ENCODE measurements around the gene HCFC1R1. TPM values are rescaled to one million over a fixed set of nuclear protein-coding genes. Genes with fewer than 3 reads are reported as not detected.

The HCFC1R1 gene
- polyA plus RNA-seq, 3 donors from 2014 or later, result 17.2 to 37.3 (median 21.5) TPM

GRCh38 chr16:3025032-3026002 is 1.6 kb upstream of the HCFC1R1 start:
- H3K27me3 Mint-ChIP-seq (ENCODE audit: low read depth in 3 of 3), result peaks cover 7 to 12% (median 8%) of the 10 kb centered on the region in 3 donors
- no peak overlapping the region for H3K27ac Mint-ChIP-seq
- peaks cover 4 to 15% (median 7%) of the 10 kb centered on the region in 3 donors for H3K36me3 Mint-ChIP-seq
- H3K9me3 Mint-ChIP-seq, result no peaks in the 10 kb centered on the region
- DNase-seq, result no peak
- H3K4me3 Mint-ChIP-seq, result peak overlapping the region in 1 of 5 donors; percentile 4
- peaks cover 45 to 47% of the 10 kb centered on the region in 2 donors for H3K4me1 Mint-ChIP-seq

DNA sequence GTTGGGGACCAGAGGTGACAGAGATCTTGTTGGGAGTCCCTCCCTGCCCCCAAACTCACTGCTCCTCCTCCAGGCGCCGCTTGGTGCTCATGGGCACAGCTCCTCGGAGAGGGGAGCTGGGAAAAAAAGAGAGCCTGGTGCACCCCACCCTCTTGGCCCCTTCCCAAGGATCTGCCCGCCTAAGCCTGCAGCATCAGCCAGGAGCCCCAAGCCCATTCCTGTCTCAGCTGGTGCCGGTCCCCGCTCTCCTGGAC is 400 bp downstream of the HCFC1R1 start:
- Mint-ChIP-seq H3K36me3 (peaks cover 3 to 15% (median 4%) of the 10 kb centered on the region in 3 donors), H3K4me3 (peak overlapping the region; percentile 86 to 94 (median 90)), H3K4me1 (peaks cover 44 to 45% of the 10 kb centered on the region in 2 donors), H3K27ac (peak overlapping the region; percentile 79 to 96 (median 88)), H3K9me3 (no peaks in the 10 kb centered on the region), H3K27me3 (ENCODE audit: low read depth in 3 of 3) (peaks cover 2 to 11% (median 8%) of the 10 kb centered on the region in 3 donors)
- no peak for DNase-seq

DNA sequence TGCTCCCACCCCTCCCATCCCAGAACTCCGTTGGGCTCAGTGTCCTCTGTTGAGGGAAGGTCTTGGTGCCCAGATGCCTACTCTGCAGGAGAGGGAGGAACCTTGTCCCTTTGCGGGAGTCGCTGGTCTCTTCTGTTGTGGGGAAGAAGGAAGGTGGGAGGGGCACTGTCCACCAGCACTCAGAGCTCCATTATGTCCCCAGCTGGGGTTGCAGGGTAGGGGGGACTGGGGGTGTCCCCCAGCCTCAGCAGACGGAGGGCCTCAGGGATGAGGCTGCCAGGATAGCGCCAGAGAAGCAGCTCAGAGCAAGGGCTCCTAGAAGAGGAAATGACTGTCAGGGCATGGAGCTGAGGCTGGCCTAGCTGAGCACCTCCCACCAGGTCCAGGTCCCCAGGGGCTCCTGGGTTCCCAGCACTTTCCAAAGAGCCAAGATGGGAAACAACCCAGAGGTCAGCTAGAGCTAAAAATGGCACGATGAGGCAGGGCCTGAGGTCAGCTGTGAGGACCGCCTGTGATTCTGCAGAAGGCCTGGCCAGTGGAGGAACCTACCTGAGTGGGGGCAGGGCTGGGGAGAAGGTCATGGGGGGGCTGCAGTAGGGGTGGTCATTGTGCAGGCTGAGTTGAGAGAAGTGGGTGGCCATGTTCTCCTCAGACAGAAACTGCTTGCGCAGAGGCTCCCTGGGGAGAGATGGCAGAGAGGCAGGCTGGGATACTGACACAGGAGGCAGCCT is 893 bp downstream of the HCFC1R1 start:
- H3K4me3 Mint-ChIP-seq, result peak overlapping the region; percentile 86 to 94 (median 90)
- no peak for DNase-seq
- no peaks in the 10 kb centered on the region for H3K9me3 Mint-ChIP-seq
- peaks cover 2 to 13% (median 8%) of the 10 kb centered on the region in 3 donors for H3K27me3 Mint-ChIP-seq (ENCODE audit: low read depth in 3 of 3)
- peak overlapping the region; percentile 79 to 96 (median 83) for H3K27ac Mint-ChIP-seq
- H3K36me3 Mint-ChIP-seq, result peaks cover 3 to 15% (median 4%) of the 10 kb centered on the region in 3 donors
- peaks cover 43 to 45% of the 10 kb centered on the region in 2 donors for H3K4me1 Mint-ChIP-seq

GRCh38 chr16:3022208-3022683 is 1.5 kb downstream of the HCFC1R1 start:
- Mint-ChIP-seq H3K4me3 (peak overlapping the region; percentile 86 to 94 (median 90)), H3K9me3 (no peaks in the 10 kb centered on the region), H3K27ac (peak overlapping the region; percentile 78 to 96 (median 82)), H3K4me1 (peaks cover 43 to 45% of the 10 kb centered on the region in 2 donors), H3K27me3 (ENCODE audit: low read depth in 3 of 3) (peaks cover 2 to 13% (median 8%) of the 10 kb centered on the region in 3 donors), H3K36me3 (peaks cover 3 to 15% (median 4%) of the 10 kb centered on the region in 3 donors)
- DNase-seq, result peak; percentile 58 to 64 (median 61)

GRCh38 chr16:3021449-3022207 is 2.1 kb downstream of the HCFC1R1 start:
- peak overlapping the region; percentile 87 to 94 (median 90) for H3K4me3 Mint-ChIP-seq
- peaks cover 6 to 13% (median 12%) of the 10 kb centered on the region in 3 donors for H3K27me3 Mint-ChIP-seq (ENCODE audit: low read depth in 3 of 3)
- H3K9me3 Mint-ChIP-seq, result no peaks in the 10 kb centered on the region
- peak overlapping the region; percentile 57 to 96 (median 86) for H3K27ac Mint-ChIP-seq
- peaks cover 43 to 45% of the 10 kb centered on the region in 2 donors for H3K4me1 Mint-ChIP-seq
- H3K36me3 Mint-ChIP-seq, result peaks cover 3 to 10% (median 4%) of the 10 kb centered on the region in 3 donors
- DNase-seq, result peak; percentile 68 to 75 (median 73)

DNA sequence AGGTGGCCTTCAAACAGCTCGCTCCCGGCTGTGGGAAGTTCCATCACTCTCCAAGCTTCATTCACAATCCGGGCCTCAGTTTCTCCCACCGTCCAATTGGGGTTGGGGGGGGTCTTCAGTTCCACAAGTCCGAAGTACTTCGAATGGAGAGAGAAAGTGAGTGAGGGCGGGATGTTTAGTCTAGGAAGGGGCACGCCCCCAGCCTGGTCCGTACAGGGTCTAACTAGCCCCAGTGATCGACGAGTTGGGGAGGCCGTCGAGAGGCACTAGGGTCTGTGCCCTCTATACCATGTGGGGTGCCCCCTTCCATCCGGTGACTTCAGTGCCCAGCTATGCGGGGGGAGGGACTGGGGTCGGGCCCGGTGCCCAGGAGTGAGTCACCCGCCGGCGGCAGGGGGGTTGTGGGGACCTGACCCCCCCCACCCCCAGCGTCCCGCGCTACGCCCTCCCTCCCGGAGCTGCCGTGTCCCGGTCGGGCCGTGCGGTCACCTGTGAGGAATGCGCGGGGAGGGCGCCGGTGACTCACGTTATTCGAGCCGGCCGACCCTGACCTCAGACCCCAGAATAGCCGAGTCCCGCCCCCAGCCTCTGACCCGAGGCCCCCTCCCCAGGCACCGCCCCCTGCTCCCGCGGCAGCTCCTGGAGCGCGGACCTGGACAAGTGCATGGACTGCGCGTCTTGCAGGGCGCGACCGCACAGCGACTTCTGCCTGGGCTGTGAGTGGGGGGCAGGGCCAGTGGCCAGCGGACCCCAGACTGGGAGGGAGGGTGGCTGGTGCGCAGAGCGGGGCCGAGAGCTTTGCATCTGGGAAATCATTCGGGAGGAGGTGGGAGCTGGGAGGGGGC is 2.9 kb downstream of the HCFC1R1 start:
- peaks cover 8 to 17% (median 12%) of the 10 kb centered on the region in 3 donors for H3K27me3 Mint-ChIP-seq (ENCODE audit: low read depth in 3 of 3)
- H3K4me3 Mint-ChIP-seq, result peak overlapping the region; percentile 90 to 94 (median 93)
- DNase-seq, result peak in 2 of 3 donors; percentile 42 to 57
- peaks cover 43 to 45% of the 10 kb centered on the region in 2 donors for H3K4me1 Mint-ChIP-seq
- no peaks in the 10 kb centered on the region for H3K9me3 Mint-ChIP-seq
- H3K27ac Mint-ChIP-seq, result peak overlapping the region; percentile 66 to 96 (median 86)
- peaks cover 0 to 3% (median 3%) of the 10 kb centered on the region in 3 donors for H3K36me3 Mint-ChIP-seq

DNA sequence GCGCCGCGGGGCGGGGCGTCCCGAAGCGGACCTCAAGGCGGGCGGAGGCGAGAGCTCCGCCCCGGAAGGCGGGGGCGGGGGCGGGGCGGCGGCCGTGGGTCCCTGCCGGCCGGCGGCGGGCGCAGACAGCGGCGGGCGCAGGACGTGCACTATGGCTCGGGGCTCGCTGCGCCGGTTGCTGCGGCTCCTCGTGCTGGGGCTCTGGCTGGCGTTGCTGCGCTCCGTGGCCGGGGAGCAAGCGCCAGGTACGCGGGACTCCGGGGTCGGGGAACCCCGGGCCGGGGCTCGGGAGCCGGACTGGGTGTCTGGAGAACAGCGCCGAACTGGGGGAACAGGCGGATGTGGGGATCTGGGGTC is 3.5 kb downstream of the HCFC1R1 start, which contains the start of gene TNFRSF12A:
Gene TNFRSF12A, plus strand, starts transcription at position 122 of the 357 bp plus-strand sequence. Its CDS starts 30 bp downstream, at position 152.
- H3K4me1 Mint-ChIP-seq, result peaks cover 43 to 45% of the 10 kb centered on the region in 2 donors
- H3K4me3 Mint-ChIP-seq, result peak within 1 kb of the TSS; percentile 90 to 94 (median 93)
- peak within 1 kb of the TSS; percentile 66 to 96 (median 88) for H3K27ac Mint-ChIP-seq
- no peaks in the 10 kb centered on the region for H3K9me3 Mint-ChIP-seq
- peaks cover 0 to 3% (median 3%) of the 10 kb centered on the region in 3 donors for H3K36me3 Mint-ChIP-seq
- DNase-seq, result peak; percentile 72 to 79 (median 76)
- H3K27me3 Mint-ChIP-seq (ENCODE audit: low read depth in 3 of 3), result peaks cover 8 to 17% (median 12%) of the 10 kb centered on the region in 3 donors

DNA sequence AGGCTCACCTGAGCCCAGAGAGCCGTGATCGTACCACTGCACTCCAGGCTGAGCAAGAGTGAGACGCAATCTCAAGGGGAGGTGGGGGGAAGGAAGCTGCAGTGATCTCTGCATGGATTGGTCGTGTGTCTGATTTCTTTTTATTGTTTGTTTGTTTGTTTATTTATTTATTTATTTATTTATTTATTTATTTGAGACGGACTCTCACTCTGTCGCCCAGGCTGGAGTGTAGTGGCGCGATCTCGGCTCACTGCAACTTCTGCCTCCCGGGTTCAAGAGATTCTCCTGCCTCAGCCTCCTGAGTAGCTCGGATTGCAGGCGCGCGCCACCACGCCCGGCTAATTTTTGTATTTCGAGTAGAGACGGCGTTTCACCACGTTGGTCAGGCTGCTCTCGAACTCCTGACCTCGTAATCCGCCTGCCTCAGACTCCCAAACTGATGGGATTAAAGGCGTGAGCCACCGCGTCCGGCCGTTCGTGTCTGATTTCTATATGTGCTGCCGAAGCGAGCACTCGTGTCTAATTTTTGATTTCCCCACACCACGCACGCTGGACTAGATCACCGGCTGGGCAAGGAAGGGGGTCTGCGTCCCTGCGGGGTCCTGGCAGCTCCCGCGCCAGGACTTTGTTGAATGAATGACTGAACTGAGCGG is 4.0 kb downstream of the HCFC1R1 start:
- no peak for DNase-seq
- Mint-ChIP-seq H3K27ac (peak overlapping the region; percentile 17 to 86 (median 80)), H3K4me1 (peaks cover 43 to 45% of the 10 kb centered on the region in 2 donors), H3K27me3 (ENCODE audit: low read depth in 3 of 3) (peaks cover 8 to 17% (median 12%) of the 10 kb centered on the region in 3 donors), H3K4me3 (peak overlapping the region; percentile 85 to 93 (median 90)), H3K36me3 (peaks cover 0 to 3% (median 3%) of the 10 kb centered on the region in 3 donors), H3K9me3 (no peaks in the 10 kb centered on the region)

DNA sequence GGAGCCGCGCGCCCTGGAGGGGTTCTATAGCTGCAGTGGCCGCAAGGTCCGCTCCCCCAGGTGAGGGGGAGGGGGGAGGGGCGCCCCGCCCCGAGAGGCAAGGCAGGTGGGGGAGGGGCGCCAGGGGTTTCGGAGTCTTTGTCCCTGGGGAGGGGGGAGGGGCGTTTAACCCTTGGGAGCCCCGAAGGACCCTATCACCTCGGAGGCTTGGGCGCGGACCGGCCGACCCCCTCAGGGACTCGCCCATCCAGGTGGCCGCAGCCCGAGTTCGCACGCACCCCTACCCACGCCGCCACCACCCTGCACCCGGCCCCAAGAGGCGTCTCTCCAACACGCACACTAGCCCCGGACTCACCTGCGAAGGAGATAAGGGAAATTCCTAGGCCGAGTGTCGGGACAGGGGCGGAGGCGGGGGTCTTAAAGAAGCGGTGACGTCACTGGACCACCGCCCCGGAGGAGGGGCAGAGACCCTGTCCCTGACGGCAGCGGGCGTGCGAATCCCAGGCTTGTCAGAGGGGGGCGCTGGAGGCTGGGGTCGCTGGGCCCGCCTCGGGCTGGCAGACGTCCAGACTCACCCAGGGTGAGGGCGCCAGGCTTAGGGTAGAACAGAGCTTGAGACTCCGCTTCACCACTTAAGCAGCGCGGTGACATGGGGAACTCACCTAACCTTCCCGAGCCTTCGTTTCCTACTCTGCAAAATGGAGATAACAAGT is 5.8 kb downstream of the HCFC1R1 start, which contains the start of gene CLDN6:
Gene CLDN6, minus strand, starts transcription at position 390 of the 713 bp plus-strand sequence. CDS start 2,162 bp downstream, outside the sequence.
- Mint-ChIP-seq H3K27ac (no peak within 1 kb of the TSS), H3K4me1 (peaks cover 30% of the 10 kb centered on the region in 2 donors), H3K36me3 (no peaks in the 10 kb centered on the region), H3K27me3 (ENCODE audit: low read depth in 3 of 3) (peaks cover 6 to 16% (median 13%) of the 10 kb centered on the region in 3 donors), H3K9me3 (no peaks in the 10 kb centered on the region), H3K4me3 (peak within 1 kb of the TSS in 1 of 5 donors; percentile 25)
- DNase-seq, result no peak

DNA sequence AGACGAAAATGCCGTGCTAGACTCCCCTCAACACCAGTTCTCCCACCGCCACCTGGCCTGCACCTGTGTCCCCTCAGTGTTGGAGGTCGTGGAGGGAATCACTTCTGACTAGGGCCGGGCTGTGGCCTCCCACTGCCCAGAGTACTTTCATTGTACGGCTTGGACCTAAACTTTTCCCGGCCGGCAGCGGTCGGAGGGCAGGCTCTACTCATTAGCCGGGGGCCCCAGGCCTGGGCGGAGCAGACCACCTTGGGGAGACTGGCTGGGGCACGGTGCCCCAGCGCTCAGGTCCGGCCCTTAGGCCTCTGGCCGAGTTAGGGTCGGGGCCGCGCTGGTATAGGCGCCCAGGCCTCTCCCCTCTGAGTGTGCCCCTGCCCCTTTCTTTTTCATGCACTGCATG is 6.4 kb downstream of the HCFC1R1 start:
- DNase-seq, result no peak
- Mint-ChIP-seq H3K36me3 (no peaks in the 10 kb centered on the region), H3K27me3 (ENCODE audit: low read depth in 3 of 3) (peaks cover 6 to 16% (median 13%) of the 10 kb centered on the region in 3 donors), H3K4me1 (peaks cover 24% of the 10 kb centered on the region in 2 donors), H3K9me3 (no peaks in the 10 kb centered on the region), H3K4me3 (no peak overlapping the region), H3K27ac (no peak overlapping the region)

- DNase-seq, result no peak
- Mint-ChIP-seq H3K9me3 (no peaks in the 10 kb centered on the region), H3K27ac (no peak overlapping the region), H3K27me3 (ENCODE audit: low read depth in 3 of 3) (peaks cover 9 to 11% (median 10%) of the 10 kb centered on the region in 3 donors), H3K36me3 (no peaks in the 10 kb centered on the region), H3K4me3 (no peak overlapping the region), H3K4me1 (peaks cover 11% of the 10 kb centered on the region in 2 donors)
Observed at GRCh38 chr16:3015865-3016521, 7.7 kb downstream of the HCFC1R1 start.

Measured in immature natural killer cell (primary cell).